ENCODE results near the gene ZBTB9. TPM values are rescaled to one million over a fixed set of nuclear protein-coding genes. Genes with fewer than 3 reads are reported as not detected.

ZBTB9 gene
- total RNA-seq, 4 donors from 2014 or later: 1.4 to 8.6 (median 5.7) TPM

DNA sequence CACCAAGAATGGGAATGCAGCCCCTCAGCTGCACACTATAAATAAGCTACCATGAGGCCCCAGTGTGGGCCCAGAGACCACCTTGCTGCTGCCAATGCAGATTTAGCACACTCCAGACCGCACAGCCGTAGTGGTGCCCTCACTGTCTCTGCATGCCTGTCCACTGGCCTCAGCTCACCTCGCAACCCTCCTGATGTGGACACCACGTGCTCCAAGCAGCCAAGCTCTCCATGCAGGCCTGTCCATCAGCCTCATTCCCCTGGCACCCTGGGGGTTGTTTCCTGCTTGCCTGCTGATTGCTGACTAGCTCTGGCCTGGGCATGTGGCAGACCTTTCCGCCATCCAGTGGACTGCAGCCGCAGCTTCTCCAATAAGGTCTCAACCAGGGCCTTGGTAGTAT lies 36.2 kb downstream of the ZBTB9 start:
- TF ChIP-seq, protein P1, sequence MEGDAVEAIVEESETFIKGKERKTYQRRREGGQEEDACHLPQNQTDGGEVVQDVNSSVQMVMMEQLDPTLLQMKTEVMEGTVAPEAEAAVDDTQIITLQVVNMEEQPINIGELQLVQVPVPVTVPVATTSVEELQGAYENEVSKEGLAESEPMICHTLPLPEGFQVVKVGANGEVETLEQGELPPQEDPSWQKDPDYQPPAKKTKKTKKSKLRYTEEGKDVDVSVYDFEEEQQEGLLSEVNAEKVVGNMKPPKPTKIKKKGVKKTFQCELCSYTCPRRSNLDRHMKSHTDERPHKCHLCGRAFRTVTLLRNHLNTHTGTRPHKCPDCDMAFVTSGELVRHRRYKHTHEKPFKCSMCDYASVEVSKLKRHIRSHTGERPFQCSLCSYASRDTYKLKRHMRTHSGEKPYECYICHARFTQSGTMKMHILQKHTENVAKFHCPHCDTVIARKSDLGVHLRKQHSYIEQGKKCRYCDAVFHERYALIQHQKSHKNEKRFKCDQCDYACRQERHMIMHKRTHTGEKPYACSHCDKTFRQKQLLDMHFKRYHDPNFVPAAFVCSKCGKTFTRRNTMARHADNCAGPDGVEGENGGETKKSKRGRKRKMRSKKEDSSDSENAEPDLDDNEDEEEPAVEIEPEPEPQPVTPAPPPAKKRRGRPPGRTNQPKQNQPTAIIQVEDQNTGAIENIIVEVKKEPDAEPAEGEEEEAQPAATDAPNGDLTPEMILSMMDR (IDR thresholded peaks at IDR 0.05): no peak
- ATAC-seq (ENCODE audit: low FRiP score): no peak
- DNase-seq (ENCODE audit: low spot score): no peak

DNA sequence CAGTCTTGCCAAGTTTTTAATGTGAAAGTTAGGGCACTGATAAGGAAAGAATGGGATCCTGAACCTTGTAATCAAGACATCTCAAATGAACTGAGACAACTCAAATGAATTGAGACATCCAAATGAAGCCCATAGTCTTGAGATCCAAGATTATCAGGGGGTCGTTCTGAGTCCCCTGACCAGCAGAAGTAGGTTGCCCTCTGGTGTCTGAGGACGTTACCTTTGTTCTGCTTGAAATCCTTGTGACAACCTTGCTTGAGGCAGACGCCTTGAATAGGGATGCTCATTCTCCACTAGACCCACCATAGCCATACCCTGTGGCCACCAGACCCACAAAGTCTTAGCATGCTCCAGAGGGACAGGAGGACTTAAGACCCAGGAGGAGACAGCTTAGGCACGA lies 37.7 kb downstream of the ZBTB9 start:
- ATAC-seq (ENCODE audit: low FRiP score): no peak
- DNase-seq (ENCODE audit: low spot score): no peak
- TF ChIP-seq, protein P1 (IDR thresholded peaks at IDR 0.05): no peak

DNA sequence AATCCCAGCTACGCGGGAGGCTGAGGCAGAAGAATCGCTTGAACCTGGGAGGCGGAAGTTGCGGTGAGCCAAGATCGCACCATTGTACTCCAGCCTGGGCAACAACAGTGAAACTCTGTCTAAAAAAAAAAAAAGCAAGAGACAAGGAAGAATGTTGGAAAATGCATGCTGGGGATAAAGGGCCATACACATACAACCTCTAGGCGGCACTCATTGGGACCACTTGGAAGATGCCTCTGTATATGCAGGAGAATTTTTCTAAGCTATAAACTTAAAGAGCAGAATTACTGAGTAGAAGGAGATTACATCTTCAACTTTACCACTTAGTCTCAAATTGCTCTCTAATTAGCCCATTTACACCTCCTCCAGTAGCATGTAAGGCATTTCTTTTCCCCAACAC lies 42.8 kb downstream of the ZBTB9 start:
- DNase-seq (ENCODE audit: low spot score) (no peak), ATAC-seq (ENCODE audit: low FRiP score) (no peak)
- TF ChIP-seq, protein P1 (IDR thresholded peaks at IDR 0.05): no peak

DNA sequence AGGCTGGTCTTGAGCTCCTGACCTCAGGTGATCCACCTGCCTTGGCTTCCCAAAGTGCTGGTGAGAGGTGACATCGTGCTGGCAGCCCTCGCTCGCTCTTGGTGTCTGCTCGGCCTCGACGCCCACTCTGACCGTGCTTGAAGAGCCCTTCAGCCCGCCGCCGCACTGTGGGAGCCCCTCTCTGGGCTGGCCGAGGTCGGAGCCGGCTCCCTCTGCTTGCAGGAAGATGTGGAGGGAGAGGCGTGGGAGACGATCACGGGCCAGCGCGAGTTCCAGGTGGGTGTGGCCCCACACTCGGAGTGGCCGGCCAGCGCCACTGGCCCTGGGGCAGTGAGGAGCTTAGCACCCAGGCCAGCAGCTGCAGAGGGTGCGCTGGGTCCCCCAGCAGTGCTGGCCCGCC lies 48.1 kb downstream of the ZBTB9 start:
- ATAC-seq (ENCODE audit: low FRiP score) (no peak), DNase-seq (ENCODE audit: low spot score) (no peak)
- TF ChIP-seq, protein P1 (IDR thresholded peaks at IDR 0.05): no peak

DNA sequence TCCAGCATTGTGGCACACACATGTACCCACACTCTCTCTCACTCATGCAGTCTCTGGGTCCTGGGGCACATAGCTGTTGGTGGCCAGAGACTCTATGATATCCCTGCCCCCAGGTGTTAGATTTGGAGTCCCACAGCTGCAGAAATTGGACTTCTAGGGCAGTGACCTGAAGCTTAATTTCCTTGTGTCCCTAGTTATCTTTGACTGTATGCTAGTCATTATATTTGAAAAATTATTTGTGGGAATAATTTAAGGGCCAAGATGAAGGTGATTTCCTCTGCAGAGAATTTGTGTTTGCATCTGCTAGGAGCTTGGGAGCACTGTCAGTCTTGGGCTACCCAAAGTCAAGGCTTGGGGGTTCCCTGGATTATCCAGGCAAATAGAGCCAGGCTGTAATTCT lies 50.1 kb downstream of the ZBTB9 start:
- TF ChIP-seq, protein P1 (IDR thresholded peaks at IDR 0.05): no peak
- ATAC-seq (ENCODE audit: low FRiP score): no peak

DNA sequence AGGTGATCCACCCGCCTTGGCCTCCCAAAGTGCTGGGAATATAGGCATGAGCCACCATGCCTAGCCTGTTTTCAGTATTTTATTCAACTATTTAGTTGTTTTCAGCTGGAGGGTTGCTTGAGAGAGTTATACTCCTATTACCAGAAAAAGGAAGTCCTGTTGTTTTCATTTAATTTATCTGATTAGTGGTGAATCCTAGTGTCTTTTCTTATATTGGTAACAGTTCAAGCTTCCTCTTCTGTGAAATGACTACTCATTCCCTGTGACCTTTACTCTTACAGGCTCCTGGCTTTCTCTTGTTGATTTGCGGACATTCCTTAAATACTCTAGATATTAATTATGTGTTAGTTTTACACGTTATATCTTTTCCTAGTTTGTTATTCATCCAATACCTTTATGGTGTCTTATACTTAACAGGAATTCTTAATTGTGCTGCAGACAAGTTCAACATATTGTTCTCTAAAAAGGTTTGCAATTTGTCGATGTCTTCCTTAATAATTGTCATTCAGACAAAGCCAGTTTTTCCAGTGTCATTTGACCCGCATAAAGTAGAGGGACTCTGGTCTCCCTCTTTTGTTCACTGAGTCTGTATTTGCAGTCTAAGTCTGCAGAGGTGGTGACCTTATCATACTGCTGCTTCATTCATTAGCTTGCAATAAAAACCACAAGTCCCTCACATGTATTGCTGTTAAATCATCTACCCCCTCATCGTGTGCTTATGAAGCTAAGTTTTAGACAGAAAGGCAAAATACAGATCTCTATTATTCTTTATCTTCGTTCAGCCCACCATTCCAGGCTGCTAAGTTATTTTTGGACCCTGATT lies 51.4 kb downstream of the ZBTB9 start:
- no peak for ATAC-seq (ENCODE audit: low FRiP score)
- DNase-seq (ENCODE audit: low spot score): no peak
- TF ChIP-seq, protein P1 (IDR thresholded peaks at IDR 0.05): no peak

More for the DNA sequence above, 50.1 kb downstream of the ZBTB9 start:
- no peak for DNase-seq (ENCODE audit: low spot score)

Small RNAs within 50 kb of the gene (small RNA-seq; reads per million reads assigned to genes)
- not detected for gene ZBTB9

Other genes starting within 250 kb of the ZBTB9 start
- 10 to 100 TPM in 2 of 4 donors, 1 to 10 TPM in 2; 6.9 to 13.6 (median 11.0) TPM for gene HSD17B8, start 249.9 kb upstream of the ZBTB9 start, total RNA-seq
- gene RING1, start 246.1 kb upstream of the ZBTB9 start, total RNA-seq: 10 to 100 TPM; 13.1 to 20.1 (median 15.7) TPM
- 10 to 100 TPM; 20.2 to 54.5 (median 34.3) TPM for gene VPS52, start 182.7 kb upstream of the ZBTB9 start, total RNA-seq
- 1,000 to 10,000 TPM; 2,708 to 4,129 (median 3,024) TPM for gene RPS18, start 182.5 kb upstream of the ZBTB9 start, total RNA-seq
- gene B3GALT4, start 177.5 kb upstream of the ZBTB9 start, total RNA-seq: 10 to 100 TPM in 1 of 4 donors, 1 to 10 TPM in 3; 6.7 to 15.9 (median 7.9) TPM
- 100 to 1,000 TPM in 1 of 4 donors, 10 to 100 TPM in 3; 49.7 to 103 (median 54.3) TPM for gene WDR46, start 165.3 kb upstream of the ZBTB9 start, total RNA-seq
- gene PFDN6, start 165.0 kb upstream of the ZBTB9 start, total RNA-seq: 10 to 100 TPM; 16.0 to 30.8 (median 23.1) TPM
- gene RGL2, start 155.6 kb upstream of the ZBTB9 start, total RNA-seq: 10 to 100 TPM; 28.7 to 81.2 (median 41.7) TPM
- 10 to 100 TPM; 50.2 to 90.5 (median 69.1) TPM for gene TAPBP, start 140.5 kb upstream of the ZBTB9 start, total RNA-seq
- 10 to 100 TPM; 10.7 to 15.3 (median 11.6) TPM for gene ZBTB22, start 136.8 kb upstream of the ZBTB9 start, total RNA-seq
- 10 to 100 TPM; 33.4 to 65.2 (median 42.5) TPM for gene DAXX, start 131.6 kb upstream of the ZBTB9 start, total RNA-seq
- gene KIFC1, start 62.8 kb upstream of the ZBTB9 start, total RNA-seq: 10 to 100 TPM in 1 of 4 donors, 1 to 10 TPM in 1, under 1 TPM in 2; 0.25 to 10.8 (median 3.1) TPM
- gene PHF1, start 43.6 kb upstream of the ZBTB9 start, total RNA-seq: 10 to 100 TPM; 40.8 to 56.5 (median 48.9) TPM
- 100 to 1,000 TPM in 2 of 4 donors, 10 to 100 TPM in 2; 57.1 to 107 (median 98.1) TPM for gene CUTA, start 36.5 kb upstream of the ZBTB9 start, total RNA-seq
- gene SYNGAP1, start 34.5 kb upstream of the ZBTB9 start, total RNA-seq: 10 to 100 TPM in 3 of 4 donors, 1 to 10 TPM in 1; 8.8 to 12.3 (median 10.3) TPM
- 10 to 100 TPM in 3 of 4 donors, 1 to 10 TPM in 1; 6.9 to 22.7 (median 10.9) TPM for gene BAK1, start 125.7 kb downstream of the ZBTB9 start, total RNA-seq
- gene ITPR3, start 166.7 kb downstream of the ZBTB9 start, total RNA-seq: 10 to 100 TPM; 25.7 to 62.0 (median 35.9) TPM

Data from omental fat pad (tissue), 4 donors.